Ramos (cell line): ENCODE data around the gene PRKACB.
"Not testable (repeated sequence)": the region's sequence is repeated elsewhere in the genome, so short reads cannot be mapped to it uniquely, and the experiment has no call there.

Experiments
- in situ Hi-C: fragments of 300-500 bp; cut with MboI; formaldehyde crosslinking; loops from one replicate; pipeline ENCODE4 v1.14.3; 2022; ENCODE audit warnings: low sequenced_read_pairs; ENCODE audit not compliant: unreplicated experiment

The PRKACB gene

GRCh38 chr1:84260852-84261518 lies 116.9 kb downstream of the PRKACB start:
- in situ Hi-C loops = no loop called here

GRCh38 chr1:84264961-84265360 lies 120.9 kb downstream of the PRKACB start:
- in situ Hi-C loops = no loop called here

- in situ Hi-C loops = no loop called here
Observed at GRCh38 chr1:84265867-84266266, 121.8 kb downstream of the PRKACB start.

- in situ Hi-C loops = no loop called here
Observed at GRCh38 chr1:84266748-84267147, 122.7 kb downstream of the PRKACB start.

- in situ Hi-C loops = no loop called here
Observed at GRCh38 chr1:84267476-84267875, 123.4 kb downstream of the PRKACB start.

- in situ Hi-C loops = no loop called here
Observed at GRCh38 chr1:84268346-84268745, 124.3 kb downstream of the PRKACB start.

- in situ Hi-C loops = no loop called here
Observed at GRCh38 chr1:84269306-84269705, 125.2 kb downstream of the PRKACB start.

GRCh38 chr1:84271441-84272151 lies 127.5 kb downstream of the PRKACB start:
- in situ Hi-C loops = no loop called here

- in situ Hi-C loops = no loop called here
Observed at GRCh38 chr1:84272401-84272800, 128.3 kb downstream of the PRKACB start.

GRCh38 chr1:84277343-84278059 lies 133.4 kb downstream of the PRKACB start:
- in situ Hi-C loops = no loop called here

- in situ Hi-C loops = no loop called here
Observed at GRCh38 chr1:84278905-84279304, 134.8 kb downstream of the PRKACB start.

GRCh38 chr1:84280912-84281311 lies 136.8 kb downstream of the PRKACB start:
- in situ Hi-C loops = no loop called here

GRCh38 chr1:84282780-84283333 lies 138.8 kb downstream of the PRKACB start:
- in situ Hi-C loops = no loop called here

- in situ Hi-C loops = no loop called here
Observed at GRCh38 chr1:84283381-84283780, 139.3 kb downstream of the PRKACB start.

- in situ Hi-C loops = no loop called here
Observed at GRCh38 chr1:84286071-84286470, 142.0 kb downstream of the PRKACB start.

GRCh38 chr1:84287389-84287788 lies 143.3 kb downstream of the PRKACB start:
- in situ Hi-C loops = not testable (repeated sequence)
